DOHH2 (cell line): Measurements from ENCODE around the gene AS3MT.

Source experiments
- H3F3A ChIP-seq: fragments of 200-600 bp; sonication (generic), shearing (Covaris generic); 2 replicates; pipeline ENCODE4 v1.6.0; 2016; ENCODE audit warnings: antibody characterized with exemption, mild to moderate bottlenecking; ENCODE audit not compliant: control insufficient read depth, insufficient read depth
- H3K27ac ChIP-seq: fragments of 200-600 bp; sonication (generic); 2 replicates; pipeline ENCODE4 v1.5.1; 2014; ENCODE audit warnings: low read depth, mild to moderate bottlenecking, low read length, moderate library complexity
- H3K27me3 ChIP-seq: fragments of 200-600 bp; sonication (generic); 2 replicates; pipeline ENCODE4 v1.6.1; 2014; ENCODE audit warnings: mild to moderate bottlenecking, low read length, mixed read lengths; ENCODE audit not compliant: control insufficient read depth
- H3K36me3 ChIP-seq: fragments of 200-600 bp; sonication (generic); 2 replicates; pipeline ENCODE4 v1.6.1; 2014; ENCODE audit warnings: mild to moderate bottlenecking, low read length, moderate library complexity, mixed read lengths; ENCODE audit not compliant: control insufficient read depth
- H3K4me1 ChIP-seq: fragments of 200-600 bp; sonication (generic); 2 replicates; pipeline ENCODE4 v1.6.1; 2014; ENCODE audit warnings: mild to moderate bottlenecking, low read length, mixed read lengths; ENCODE audit not compliant: control insufficient read depth
- H3K4me2 ChIP-seq: fragments of 200-600 bp; sonication (generic); 2 replicates; pipeline ENCODE4 v1.6.0; 2014; ENCODE audit warnings: mild to moderate bottlenecking, low read length, moderate library complexity
- H3K4me3 ChIP-seq: fragments of 200-600 bp; sonication (generic); 2 replicates; pipeline ENCODE4 v1.5.1; 2014; ENCODE audit warnings: mild to moderate bottlenecking, low read length, mixed read lengths
- H3K79me2 ChIP-seq: fragments of 200-600 bp; sonication (generic); 2 replicates; pipeline ENCODE4 v1.6.1; 2014; ENCODE audit warnings: mild to moderate bottlenecking, low read length, mixed read lengths; ENCODE audit not compliant: control insufficient read depth
- H3K9me2 ChIP-seq: fragments of 200-600 bp; sonication (generic); replicated peaks from 2 replicates; pipeline ENCODE4 v1.6.1; 2014; ENCODE audit warnings: mild to moderate bottlenecking, low read length, mixed read lengths; ENCODE audit not compliant: control insufficient read depth
- H3K9me3 ChIP-seq: fragments of 200-600 bp; sonication (generic); 2 replicates; pipeline ENCODE4 v1.6.1; 2014; ENCODE audit warnings: antibody characterized with exemption, low read length, mixed read lengths; ENCODE audit not compliant: control insufficient read depth, insufficient read depth
- H4K20me1 ChIP-seq: fragments of 200-600 bp; sonication (generic); 2 replicates; pipeline ENCODE4 v1.6.0; 2014; ENCODE audit warnings: low read depth, mild to moderate bottlenecking, antibody characterized with exemption, low read length, moderate library complexity; ENCODE audit not compliant: control insufficient read depth, insufficient read depth
- CTCF ChIP-seq: fragments of 200-600 bp; sonication (generic); IDR thresholded peaks from one replicate; pipeline ENCODE4 v1.5.1; 2014; ENCODE audit warnings: antibody characterized with exemption, mild to moderate bottlenecking, low read depth, low read length; ENCODE audit not compliant: poor library complexity, severe bottlenecking
- EZH2phosphoT487 ChIP-seq: fragments of 200-600 bp; sonication (generic); IDR thresholded peaks from 2 replicates; pipeline ENCODE4 v1.6.1; 2017; ENCODE audit warnings: borderline replicate concordance, mild to moderate bottlenecking, antibody characterized with exemption, low read length, moderate library complexity, mixed read lengths

AS3MT gene

GRCh38 chr10:102826148-102826796, 43.0 kb upstream of the AS3MT start:
- peaks cover 3% of the 10 kb centered on the region; the same call in 1 of the 2 replicates for H3K27me3 ChIP-seq
- no peak overlapping the region for H3K4me3 ChIP-seq
- no peaks in the 10 kb centered on the region for H3K79me2 ChIP-seq
- H4K20me1 ChIP-seq: no peaks in the 10 kb centered on the region
- H3K27ac ChIP-seq: no peak overlapping the region
- no peaks in the 10 kb centered on the region for H3K9me3 ChIP-seq
- H3K9me2 ChIP-seq: no peaks in the 10 kb centered on the region
- H3K36me3 ChIP-seq: no peaks in the 10 kb centered on the region
- no peaks in the 10 kb centered on the region for H3K4me1 ChIP-seq
- no peak for TF ChIP-seq CTCF
- TF ChIP-seq EZH2phosphoT487: no peak
- H3F3A ChIP-seq: no peaks in the 10 kb centered on the region
- no peak overlapping the region for H3K4me2 ChIP-seq

GRCh38 chr10:102827597-102827975, 41.7 kb upstream of the AS3MT start:
- no peaks in the 10 kb centered on the region for H3F3A ChIP-seq
- H3K9me3 ChIP-seq: no peaks in the 10 kb centered on the region
- no peaks in the 10 kb centered on the region for H3K79me2 ChIP-seq
- H3K4me2 ChIP-seq: no peak overlapping the region
- H4K20me1 ChIP-seq: no peaks in the 10 kb centered on the region
- H3K9me2 ChIP-seq: no peaks in the 10 kb centered on the region
- no peak overlapping the region for H3K4me3 ChIP-seq
- no peak overlapping the region for H3K27ac ChIP-seq
- TF ChIP-seq EZH2phosphoT487: no peak
- no peak for TF ChIP-seq CTCF
- no peaks in the 10 kb centered on the region for H3K36me3 ChIP-seq
- H3K27me3 ChIP-seq: peaks cover 3% of the 10 kb centered on the region; the same call in 1 of the 2 replicates
- no peaks in the 10 kb centered on the region for H3K4me1 ChIP-seq

- TF ChIP-seq EZH2phosphoT487 (no peak), CTCF (no peak)
- no peaks in the 10 kb centered on the region for H3F3A ChIP-seq
- no peak overlapping the region for H3K4me3 ChIP-seq
- H3K9me2 ChIP-seq: no peaks in the 10 kb centered on the region
- no peak overlapping the region for H3K27ac ChIP-seq
- H4K20me1 ChIP-seq: no peaks in the 10 kb centered on the region
- no peaks in the 10 kb centered on the region for H3K9me3 ChIP-seq
- H3K4me2 ChIP-seq: no peak overlapping the region
- H3K79me2 ChIP-seq: no peaks in the 10 kb centered on the region
- no peaks in the 10 kb centered on the region for H3K4me1 ChIP-seq
- H3K27me3 ChIP-seq: peaks cover 3% of the 10 kb centered on the region; the same call in 1 of the 2 replicates
- H3K36me3 ChIP-seq: no peaks in the 10 kb centered on the region
Observed at GRCh38 chr10:102831322-102832071, 37.8 kb upstream of the AS3MT start.
